GM18502 (cell line): ENCODE measurements around the gene TEX53.

Experiments used
- ATAC-seq: cut with Tn5 transposase; IDR thresholded peaks from one replicate; pipeline ENCODE4 v1.9.1; 2021; ENCODE audit warnings: mild to moderate bottlenecking; ENCODE audit not compliant: unreplicated experiment, poor library complexity

Gene TEX53

DNA sequence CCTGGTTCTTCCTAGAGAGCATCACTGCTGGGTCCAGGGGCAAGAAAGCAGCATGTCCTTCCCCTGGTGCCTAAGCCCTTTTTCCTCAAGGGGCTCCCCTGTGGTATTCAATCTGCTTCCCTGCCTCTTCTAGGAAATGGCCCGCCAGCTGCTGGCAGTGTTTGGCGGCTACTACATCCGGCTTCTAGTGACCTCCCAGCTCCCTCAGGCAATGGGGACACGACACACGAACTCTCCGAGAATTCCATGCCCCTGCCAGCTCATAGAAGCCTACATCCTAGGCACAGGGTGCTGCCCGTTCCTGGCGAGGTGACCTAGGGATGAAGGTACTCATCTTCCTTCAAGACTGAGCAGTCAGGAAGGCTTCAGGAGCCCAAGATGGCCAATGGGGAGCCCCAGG is 14.6 kb downstream of the TEX53 start:
- ATAC-seq: no peak

DNA sequence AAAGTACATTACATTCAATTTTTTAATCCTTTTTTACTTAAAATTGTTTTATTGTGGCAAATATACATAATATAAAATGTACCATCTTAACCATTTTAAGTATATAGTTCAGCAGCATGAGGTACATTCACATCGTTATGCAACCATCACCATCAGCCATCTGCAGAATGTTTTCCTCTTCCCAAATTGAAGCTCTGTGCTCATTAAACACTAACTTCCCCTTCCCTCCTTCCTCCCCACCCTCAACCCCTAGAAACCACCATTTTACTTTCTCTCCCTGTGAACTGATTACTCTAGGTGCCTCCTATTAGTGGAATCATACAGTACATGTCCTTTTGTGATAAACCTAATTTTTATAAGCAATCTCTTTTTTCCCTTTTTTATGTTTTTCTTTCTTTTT is 15.6 kb downstream of the TEX53 start:
- no peak for ATAC-seq

DNA sequence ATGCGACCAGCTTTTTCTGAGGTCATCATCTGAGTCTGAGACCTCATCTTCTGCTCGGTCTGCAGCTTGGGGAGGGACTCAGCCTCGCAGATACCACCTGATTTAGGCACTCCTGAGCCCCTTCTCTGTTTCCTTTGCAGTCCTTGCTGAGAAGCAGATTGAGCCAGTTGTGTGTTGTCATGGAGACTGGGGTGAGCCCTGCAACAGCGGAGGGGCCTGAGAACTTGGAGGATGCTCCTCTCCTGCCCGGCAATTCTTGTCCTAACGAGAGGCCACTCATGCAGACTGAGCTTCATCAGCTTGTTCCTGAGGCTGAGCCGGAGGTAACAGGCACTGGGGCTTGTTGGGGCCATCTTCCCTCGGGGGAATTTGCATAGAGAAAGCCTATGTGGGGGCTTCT is 19.2 kb downstream of the TEX53 start:
- ATAC-seq: no peak

DNA sequence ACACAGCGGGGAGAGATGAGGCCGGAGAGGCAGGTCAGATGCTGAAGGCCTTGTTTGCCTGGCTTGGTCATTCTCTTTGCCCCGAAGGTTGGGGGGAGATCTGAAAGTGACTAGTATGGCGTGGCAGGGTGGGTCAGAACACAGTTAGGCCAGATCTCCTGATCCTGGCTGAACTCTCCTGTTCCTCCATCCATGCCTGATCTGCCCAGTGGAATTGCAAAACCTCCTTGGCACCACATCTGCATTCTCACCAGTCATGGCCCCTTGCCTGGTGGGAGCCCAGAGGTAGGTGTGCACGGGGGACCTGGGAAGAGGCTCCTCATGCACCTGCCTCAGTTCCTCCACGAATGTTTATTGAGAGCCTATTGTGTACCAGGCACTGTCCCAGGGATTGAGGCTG is 23.2 kb downstream of the TEX53 start:
- no peak for ATAC-seq

DNA sequence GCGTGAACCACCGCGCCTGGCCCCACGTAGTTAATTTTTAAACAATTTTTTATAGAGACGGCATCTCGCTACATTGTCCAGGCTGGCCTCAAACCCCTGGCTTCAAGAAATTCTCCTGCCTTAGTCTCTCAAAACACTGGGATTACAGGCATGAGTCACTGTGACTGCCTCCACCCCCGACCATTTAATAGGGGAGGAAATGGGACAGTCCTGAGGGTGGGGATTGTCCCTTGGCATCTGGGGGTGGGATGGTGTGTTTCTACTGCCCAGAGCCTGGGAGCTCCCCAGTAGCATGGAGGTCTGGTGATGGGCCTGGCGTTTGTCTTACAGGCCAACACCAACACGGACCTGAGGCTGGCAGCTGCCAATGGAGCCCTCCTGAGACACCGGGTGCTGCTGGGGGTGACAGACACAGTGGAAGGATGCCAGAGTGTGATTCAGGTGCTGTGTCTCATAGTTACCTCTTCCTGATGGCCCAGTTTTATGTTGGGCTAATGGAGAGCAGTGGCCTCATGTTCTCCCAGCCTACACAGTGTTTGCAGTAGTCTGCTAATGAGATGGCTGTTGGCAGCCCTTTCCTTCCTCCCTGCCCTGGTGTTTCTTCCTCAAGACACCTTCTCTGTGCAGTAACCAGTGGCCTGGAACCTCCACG is 24.0 kb downstream of the TEX53 start:
- ATAC-seq: no peak

DNA sequence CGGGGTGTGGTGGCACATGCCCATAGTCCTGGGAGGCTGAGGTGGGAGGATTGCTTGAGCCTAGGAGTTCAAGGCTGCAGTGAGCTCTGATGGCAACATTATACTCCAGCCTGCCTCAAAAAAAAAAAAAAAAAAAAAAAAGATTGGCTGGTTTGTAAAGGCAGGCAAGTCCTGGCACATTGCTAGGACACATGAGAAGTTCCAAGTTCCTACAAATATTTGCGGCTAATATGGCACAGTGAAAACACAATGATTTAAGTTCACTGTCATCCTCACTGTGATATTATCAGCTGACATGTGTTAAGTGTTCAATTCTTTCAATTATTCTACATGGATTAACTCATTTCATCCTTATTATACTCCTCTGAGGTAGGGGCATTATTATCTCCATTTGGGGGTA is 26.4 kb downstream of the TEX53 start:
- ATAC-seq: no peak

DNA sequence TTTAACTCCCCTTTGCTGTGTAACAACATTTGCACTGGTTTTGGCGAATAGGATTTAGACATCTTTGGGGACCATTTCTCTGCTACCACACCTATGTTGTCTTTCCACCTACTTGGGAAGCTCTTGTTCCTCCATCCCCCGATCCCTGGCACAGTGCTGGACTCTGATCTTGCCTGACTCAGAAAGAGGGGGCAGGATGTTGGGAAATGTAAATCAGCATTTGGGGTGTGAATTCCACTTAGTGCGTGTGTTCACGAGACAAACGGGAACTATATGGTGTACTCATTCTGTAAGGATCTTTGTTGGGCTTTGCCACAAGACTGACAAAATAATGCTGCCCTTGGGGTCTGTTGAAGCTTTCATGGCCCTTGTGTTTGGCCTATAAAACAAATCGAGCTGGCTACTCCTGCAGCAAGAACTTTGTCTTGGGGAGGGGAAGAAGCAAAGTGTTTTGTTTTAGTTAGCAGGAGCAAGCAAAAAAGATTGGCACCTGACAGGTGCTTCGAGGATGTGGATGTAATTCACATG is 28.0 kb downstream of the TEX53 start:
- no peak for ATAC-seq

DNA sequence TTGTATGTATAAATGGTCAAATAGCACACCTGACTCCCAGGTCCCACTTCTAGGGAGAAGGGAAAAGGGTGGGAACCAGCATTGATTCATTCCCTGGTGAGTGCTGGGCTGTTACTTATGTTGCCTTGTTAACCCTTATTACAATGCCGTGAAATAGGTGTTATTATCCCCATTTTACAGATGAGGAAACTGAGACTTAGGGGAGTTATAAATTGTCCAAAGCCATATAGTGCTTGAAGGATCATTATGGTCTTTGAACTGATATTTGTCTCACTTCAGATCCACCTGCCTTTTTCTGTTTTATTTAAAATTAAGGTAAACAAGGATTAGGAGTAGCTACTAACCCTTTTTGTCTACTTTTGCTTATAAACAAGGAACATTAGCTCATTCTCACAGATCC is 30.1 kb downstream of the TEX53 start:
- ATAC-seq: no peak

DNA sequence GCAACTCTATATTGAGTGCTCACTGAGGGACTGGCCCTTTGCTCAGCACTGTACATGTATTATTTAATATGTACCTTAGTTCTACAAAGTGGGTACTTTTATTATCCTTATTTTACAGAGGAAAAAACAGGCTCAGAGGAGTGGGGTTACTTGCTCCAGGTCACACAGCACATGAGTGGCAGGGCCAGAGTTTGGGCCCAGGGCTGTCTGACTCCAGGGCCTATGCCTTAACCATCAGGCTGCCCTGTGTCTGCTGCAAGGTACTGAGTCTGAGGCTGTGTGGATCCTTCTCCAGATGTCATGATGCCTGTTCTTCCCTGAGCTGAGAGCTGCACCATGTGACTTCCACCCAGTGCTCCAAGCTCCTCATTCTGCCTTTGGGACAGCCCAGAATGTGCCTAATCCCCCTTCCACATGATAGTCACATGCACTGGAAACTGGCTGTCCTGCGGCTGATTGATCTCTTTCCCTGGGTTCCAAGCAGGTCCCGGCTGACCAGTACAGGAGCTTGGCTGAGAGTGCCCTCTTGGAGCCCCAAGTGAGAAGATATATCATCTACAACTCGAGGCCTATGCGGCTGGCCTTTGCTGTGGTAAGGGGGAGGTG is 31.1 kb downstream of the TEX53 start:
- ATAC-seq: no peak

DNA sequence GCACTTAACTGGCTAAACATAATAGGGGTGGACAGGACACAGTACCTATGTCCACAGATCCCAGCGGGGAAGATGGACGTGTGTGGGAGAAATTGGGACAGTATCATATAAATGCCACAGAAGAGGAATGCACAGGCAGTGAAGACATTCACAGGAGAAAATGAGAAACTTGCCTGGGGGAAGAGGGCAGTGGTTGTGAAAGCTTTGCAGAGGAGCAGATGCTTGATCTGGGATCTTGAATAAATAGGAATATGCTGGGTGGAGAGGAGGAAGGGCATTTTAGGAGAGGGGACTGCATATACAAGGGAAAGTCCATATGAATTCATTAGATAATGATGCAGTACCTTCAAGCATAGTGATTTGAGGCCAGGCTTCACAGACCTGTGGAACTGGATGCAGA is 32.9 kb downstream of the TEX53 start:
- ATAC-seq: no peak

DNA sequence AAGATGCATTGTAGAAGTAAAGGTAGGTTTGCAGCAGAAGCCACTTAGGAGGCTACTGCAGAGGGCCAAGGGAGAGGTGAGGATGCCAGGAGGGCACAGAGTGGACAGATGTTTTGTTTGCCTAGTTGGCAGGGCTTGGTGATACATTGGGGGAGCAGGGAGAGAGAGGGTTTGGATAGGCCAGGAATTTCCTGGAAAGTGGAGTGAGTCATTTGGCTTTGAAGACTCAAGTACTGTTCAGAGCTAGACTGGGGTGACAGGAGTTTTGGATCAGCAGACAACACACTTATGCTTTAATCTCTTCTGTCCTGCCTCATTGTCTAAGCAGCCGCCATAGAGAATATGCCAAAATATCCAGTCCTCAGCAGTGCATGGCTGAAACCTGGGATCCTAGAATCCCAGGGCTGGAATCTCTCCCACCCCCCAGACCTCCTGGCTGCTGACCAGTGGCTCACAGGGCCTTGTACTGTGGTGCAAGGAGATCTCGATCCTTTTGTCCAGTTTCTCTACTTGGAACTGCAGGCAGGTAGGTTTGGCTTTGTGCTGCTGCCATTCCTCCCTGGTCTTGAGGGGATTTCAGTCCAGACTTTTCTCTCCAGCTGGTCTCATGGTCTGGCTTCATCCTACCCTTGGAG is 35.5 kb downstream of the TEX53 start:
- ATAC-seq: no peak

DNA sequence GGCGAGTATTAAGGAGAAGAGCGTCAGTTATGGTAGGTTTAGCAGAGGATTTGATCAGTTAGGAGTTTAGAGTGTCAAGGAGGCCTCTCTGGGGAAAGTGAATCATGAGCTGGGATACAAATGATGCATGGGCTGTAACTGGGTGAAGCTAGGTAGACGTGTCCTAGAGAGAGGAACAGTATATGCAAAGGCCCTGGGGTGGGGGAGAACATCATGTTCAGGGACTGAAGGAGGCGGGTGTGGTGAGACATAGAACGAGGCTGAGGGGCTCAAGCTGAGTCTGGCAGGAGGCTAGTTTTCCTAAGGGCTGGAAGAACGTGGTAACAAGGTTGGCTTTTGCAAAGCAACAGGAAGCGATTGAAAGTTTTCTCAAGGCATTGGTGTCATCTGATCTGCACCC is 36.0 kb downstream of the TEX53 start:
- ATAC-seq: no peak

DNA sequence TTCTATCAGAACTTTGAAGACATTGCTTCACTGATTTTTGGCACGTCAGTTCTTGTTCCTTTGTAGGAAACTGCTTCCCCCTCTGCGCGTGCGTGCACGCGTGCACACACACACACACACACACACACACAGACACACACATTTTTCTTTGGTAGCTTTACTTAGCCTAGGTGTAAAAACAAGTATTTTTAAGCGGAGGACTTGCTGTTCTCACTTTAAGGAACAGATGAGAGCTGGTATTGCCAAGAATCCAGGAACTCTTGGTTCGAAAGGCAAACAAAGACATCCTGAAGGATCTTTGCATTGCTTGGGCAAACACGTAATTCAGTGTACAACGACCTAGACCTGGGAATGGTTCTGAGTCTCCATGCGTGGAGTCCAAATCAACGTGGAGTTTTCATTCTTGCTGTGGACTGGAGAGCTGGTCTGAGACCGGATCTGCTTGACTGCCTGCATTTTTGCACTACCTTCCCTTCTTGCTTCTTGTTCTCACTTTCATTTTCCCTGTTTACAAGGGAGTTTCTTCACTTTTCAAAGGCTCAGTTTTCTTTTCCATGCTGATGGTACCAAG is 38.3 kb downstream of the TEX53 start:
- ATAC-seq: peak; percentile 58

DNA sequence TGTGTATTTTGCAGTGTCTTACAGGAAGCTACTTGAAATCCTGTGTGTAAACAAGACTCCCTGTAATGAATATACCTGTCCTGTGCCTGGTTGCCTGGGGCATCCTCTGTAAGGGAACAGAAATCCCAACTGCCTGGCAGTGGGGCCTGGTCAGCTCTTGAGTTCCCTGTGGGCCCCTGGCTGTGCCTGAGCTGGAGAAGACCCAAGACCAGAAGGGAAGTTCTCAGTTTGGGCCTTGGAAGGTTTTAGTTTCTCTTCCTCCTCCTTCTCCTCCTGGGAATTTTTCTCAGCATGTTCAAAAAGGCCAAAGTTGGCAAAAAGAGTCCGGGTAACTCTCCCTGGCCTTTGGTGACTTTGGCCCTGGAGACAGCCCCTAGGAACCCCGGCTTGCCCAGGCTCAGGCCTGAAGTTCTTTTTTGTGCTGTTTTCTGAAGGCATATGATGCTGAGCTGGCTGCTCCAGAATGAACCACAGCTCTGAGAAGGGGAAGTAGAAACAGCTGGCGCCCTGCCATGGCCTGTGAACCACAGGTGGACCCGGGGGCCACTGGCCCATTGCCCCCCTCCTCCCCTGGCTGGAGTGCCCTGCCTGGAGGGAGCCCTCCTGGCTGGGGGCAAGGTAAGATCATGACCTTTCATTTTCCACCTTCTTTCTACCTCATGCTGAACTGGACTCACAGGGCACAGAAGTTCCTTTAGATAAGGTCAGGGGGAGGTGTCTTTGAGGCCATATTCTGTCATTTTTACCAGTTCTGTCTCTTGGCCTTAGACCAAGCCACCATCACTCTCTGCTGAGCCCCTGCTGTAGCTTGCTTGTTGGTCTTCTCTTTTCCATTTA is 40.7 kb downstream of the TEX53 start:
- peak; percentile 67 for ATAC-seq

DNA sequence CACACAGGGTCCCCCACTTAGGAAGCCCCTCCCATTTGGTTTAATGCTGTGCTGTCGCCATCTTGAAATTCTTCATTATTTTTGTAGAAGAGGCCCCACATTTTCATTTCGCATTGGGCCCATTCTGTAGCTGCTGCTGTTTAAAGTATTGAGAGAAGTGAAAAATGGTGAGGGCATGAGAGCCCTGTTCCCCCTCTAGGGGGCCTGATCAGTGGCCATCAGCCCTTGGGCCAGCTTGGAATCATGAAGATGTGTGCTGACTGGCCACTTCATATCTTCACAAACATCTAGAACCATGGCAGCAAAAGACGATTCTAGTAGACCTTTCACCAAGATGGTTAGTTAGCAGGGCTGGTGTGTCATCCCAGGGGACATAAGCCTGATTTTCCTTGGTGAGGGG is 43.2 kb downstream of the TEX53 start:
- no peak for ATAC-seq

DNA sequence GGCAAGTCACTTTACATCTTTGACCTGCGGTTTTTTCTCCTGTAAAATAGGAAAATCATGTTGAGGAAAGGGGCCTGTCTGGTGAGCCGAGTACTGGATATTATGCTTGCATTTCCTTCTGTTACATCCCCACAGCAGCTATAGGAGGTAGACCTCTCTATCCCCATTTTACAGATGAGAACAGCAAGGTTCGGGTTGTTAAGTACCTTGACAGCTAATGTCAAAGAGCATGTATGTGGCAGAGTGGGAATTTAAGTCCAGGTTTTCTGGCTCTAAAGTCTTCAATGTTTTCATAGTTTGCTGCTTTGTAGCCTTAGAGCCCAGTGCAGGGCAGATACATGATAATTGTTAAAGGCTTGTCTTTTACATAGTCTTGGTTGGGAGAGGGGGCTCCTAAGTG is 43.7 kb downstream of the TEX53 start:
- no peak for ATAC-seq

DNA sequence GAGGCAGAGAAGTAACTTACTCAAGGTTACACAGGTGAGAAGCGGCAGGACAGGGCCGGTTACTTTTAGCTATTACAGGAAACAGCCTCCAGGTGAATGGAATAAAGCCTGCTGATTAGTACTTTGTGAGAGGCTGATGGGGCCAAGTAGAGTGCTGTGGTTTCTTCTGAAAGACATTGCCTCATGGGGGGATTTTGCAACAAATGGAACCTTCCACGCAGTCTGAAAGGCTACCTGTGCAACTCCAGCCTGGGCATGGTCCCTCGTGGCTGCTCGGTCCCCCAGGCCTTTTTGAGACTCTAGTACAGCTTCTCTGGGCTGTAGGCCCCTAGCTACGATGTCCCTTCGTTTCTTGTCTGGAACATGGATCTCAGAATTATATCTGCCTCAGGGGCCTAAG is 44.5 kb downstream of the TEX53 start:
- no peak for ATAC-seq

DNA sequence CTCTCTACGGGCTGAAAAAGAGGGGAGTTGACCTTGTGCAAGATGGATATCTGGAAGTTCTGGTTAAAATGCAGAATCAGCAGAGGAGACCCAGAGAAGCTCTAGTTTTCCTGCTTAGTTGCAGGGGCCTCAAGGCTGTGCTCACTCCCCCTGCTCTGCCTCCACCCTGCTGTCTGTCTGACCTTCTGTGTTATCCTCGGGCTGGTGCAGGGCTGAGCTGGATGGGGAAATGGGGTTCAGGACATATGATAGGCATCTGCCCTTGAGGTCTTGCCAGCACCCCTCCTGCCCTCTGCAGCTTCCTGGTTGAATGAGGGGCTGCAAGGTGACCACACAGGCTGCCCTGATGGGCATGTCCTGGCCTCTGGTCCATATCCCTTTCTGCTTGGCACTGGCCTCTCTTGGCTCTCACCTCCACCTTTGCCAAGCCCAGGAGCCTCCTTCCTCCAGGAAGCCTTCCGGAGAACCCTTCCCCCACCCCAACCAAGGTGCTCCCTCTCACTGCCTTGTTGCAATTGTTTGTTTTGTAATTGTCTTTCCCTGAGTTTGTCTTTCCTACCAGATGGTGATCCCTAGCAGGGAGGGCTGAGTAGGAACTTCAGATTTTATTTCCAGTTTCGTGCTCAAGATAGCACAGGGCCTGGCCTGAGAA is 45.2 kb downstream of the TEX53 start:
- ATAC-seq: no peak

DNA sequence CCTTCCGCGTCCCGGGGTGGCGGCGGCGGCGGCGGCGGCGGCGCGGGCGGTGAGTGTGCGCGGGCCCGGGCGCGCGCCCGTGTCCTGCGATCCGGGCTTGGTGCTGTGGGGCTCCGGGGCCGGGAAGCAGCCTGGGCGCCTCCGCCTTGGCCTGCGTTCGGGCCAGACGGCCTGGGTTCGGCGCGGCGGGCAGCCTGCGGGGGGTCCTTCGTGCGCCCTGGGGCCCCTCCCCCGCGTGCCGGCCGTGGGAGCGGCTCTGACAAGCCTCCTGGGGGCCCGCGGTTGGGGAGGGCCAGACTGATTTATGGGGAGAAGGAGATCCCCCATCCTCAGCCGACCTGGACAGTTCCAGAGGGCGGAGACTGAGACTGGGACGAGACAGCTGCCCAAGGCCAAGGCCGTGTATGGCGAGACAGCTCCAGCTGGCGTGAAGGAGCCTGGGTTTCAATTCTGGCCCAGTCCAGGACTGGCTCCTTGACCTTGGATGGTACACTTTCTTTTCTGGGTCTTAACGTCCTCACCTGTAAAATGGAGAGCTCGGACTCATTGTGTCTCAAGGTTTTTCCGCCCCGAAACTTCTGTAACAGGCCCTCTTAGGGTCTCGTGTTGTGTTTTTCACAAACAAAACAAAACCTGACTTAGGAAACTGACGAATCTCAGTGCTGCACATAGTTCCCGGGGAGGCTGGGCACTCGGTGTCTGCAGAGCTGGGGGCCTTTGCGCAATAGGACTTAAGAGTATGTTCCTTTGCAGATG is 45.9 kb downstream of the TEX53 start:
- ATAC-seq: peak; percentile 40

DNA sequence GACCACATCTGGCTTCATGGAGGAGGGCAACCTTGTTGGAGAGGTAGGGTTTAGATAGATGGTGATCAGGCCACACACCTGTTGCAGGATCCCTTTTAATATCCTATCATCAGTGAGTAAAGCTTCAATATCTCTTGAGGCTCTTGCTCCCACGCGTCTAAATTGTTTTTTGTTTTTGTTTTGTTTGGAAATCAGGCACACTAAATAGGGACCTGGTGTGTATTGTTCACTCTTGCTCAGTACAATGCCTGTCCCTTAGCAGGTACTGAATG is 49.1 kb downstream of the TEX53 start:
- no peak for ATAC-seq
